ENCODE data around the gene SMAD6. TPM values are rescaled to one million over a fixed set of nuclear protein-coding genes. Genes with fewer than 3 reads are reported as not detected.

SMAD6 gene
- total and polyA plus RNA-seq, 2 of the 4 experiments (the other 2 are of a cell fraction), result 4.8 to 8.5 TPM

DNA sequence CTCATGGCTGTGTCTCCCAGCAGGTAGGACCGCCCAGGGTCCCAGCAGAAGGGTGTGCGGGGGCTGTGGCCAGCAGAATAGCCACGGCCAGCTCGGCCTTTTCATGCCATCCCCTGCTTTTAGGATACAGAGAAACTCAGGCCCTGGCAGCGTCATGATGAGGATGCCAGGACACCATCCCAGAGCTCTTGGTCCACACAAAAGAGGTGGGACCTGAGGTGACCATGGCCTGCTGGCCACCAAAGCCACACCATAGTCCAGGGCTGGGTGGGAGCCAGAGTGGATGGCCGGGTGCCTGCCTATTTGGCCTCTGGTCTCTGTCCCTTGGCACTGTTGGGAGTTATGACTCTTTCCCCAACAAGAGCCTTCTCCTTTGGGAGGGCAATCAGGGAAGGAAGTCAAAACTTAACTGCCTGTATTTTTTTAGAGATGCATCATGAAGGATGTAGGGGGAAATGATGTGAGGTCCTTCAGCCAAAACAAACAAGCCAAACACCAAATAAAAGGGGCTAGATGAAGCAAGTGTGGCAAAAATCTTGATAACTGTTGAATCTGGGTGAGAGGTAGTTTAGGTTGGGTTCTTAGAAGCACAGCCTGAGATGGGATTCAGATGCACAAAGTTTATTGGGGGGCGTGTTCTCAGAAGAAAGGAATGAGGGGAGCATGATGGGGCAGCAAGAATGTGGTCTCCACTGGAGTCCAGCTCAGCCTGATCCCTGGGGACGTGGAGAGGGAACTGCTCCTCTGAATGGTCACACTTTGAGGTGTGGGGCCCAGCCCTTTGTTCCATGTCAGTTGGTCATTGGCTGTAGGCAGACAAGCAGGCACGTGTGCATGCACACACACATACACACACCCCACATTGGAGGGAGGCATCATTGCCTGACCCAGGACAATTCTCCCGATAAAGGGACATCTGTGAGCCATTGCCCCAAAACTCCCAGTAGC, 33.2 kb downstream of the SMAD6 start:
- DNase-seq (no peak), ATAC-seq (ENCODE audit: low read depth) (peak; percentile 36)
- Histone ChIP-seq H3K4ac (ENCODE audit: low read depth, low read length) (0 out of 2 replicates have a peak overlapping the region, but pooled peaks have one; percentile 20), H2BK15ac (ENCODE audit: low read depth, low read length) (peak overlapping the region; percentile 33; the same call in 1 of the 3 replicates), H2AK5ac (ENCODE audit: low read depth, low read length) (peak overlapping the region; percentile 45; the same call in 1 of the 2 replicates), H3K18ac (ENCODE audit: low read depth, low read length) (no peak overlapping the region), H3K36me3 (ENCODE audit: control insufficient read depth, insufficient read depth, low read length) (peaks cover 2% of the 10 kb centered on the region; the same call in 1 of the 2 replicates), H3K4me2 (ENCODE audit: low read depth, low read length) (no peak overlapping the region), H3K4me1 (ENCODE audit: control insufficient read depth, insufficient read depth, low read length) (peaks cover 22% of the 10 kb centered on the region), H3K56ac (ENCODE audit: extremely low read depth, insufficient read depth, low read length) (no peak overlapping the region), H3K4me3 (ENCODE audit: insufficient read depth, low read depth, low read length) (no peak overlapping the region), H2BK120ac (ENCODE audit: low read depth, low read length) (no peak overlapping the region), H3K27ac (ENCODE audit: insufficient read depth, low read length) (no peak overlapping the region), H3K9ac (ENCODE audit: low read depth, low read length) (no peak overlapping the region), H2BK20ac (ENCODE audit: low read depth, low read length) (no peak overlapping the region), H4K91ac (ENCODE audit: insufficient read depth, low read depth, low read length) (no peak overlapping the region), H3K9me1 (ENCODE audit: insufficient read depth, low read length) (peaks cover 26% of the 10 kb centered on the region), H2AFZ (replicated peaks; ENCODE audit: low read length, poor library complexity) (peak overlapping the region; percentile 37), H4K20me1 (ENCODE audit: insufficient read depth, low read length) (peaks cover 21% of the 10 kb centered on the region), H4K8ac (ENCODE audit: low read depth in 2 of 2, low read length in 2 of 2) (peak overlapping the region in 1 of 2 experiments; percentile 60; a peak in 2 of 4 replicates), H4K5ac (ENCODE audit: low read depth, low read length) (no peak overlapping the region), H3K23ac (ENCODE audit: low read depth, low read length) (0 out of 2 replicates have a peak overlapping the region, but pooled peaks have one; percentile 56), H3K9me3 (ENCODE audit: control insufficient read depth, insufficient read depth, low read length) (no peaks in the 10 kb centered on the region), H3K14ac (replicated peaks; ENCODE audit: low read depth, low read length) (peak overlapping the region; percentile 25; the same call in 1 of the 2 replicates), H3K27me3 (ENCODE audit: control insufficient read depth, insufficient read depth, low read length) (no peaks in the 10 kb centered on the region), H3K79me1 (ENCODE audit: low read depth in 1 of 2, low read length in 2 of 2) (peaks cover 25 to 74% of the 10 kb centered on the region in 2 experiments; a peak in 3 of 4 replicates), H2AK9ac (replicated peaks; ENCODE audit: low read depth, low read length, poor library complexity) (no peak overlapping the region), H2BK5ac (ENCODE audit: low read depth, low read length, poor library complexity, severe bottlenecking) (no peak overlapping the region)
- BruUV-seq (replicated peaks), result no TSS peak
- ChIA-PET POLR2A (ENCODE audit: unreplicated experiment) (no interaction called here), CTCF (interaction anchor here (1.0 kb wide), 1 partner anchor 9 kb away, joined by 3 read pairs; no protein-coding TSS in a partner anchor)
- TF ChIP-seq MAZ (IDR thresholded peaks at IDR 0.05; ENCODE audit: borderline replicate concordance, low read depth, low read length) (no peak), RCOR1 (IDR thresholded peaks at IDR 0.05; ENCODE audit: insufficient replicate concordance, low read length) (no peak), CHD1 (IDR thresholded peaks at IDR 0.05; ENCODE audit: low read depth, low read length) (no peak), SMC3 (IDR thresholded peaks at IDR 0.05; ENCODE audit: low read depth, low read length) (no peak), MAFK (IDR thresholded peaks at IDR 0.05; ENCODE audit: low read depth, low read length) (no peak), RAD21 (IDR thresholded peaks at IDR 0.05; ENCODE audit: low read length) (no peak), POLR2A (IDR thresholded peaks at IDR 0.05; ENCODE audit: low read depth, low read length) (no peak), CEBPB (IDR thresholded peaks at IDR 0.05; ENCODE audit: low read depth, low read length) (no peak)
- TF ChIP-seq, protein P1, sequence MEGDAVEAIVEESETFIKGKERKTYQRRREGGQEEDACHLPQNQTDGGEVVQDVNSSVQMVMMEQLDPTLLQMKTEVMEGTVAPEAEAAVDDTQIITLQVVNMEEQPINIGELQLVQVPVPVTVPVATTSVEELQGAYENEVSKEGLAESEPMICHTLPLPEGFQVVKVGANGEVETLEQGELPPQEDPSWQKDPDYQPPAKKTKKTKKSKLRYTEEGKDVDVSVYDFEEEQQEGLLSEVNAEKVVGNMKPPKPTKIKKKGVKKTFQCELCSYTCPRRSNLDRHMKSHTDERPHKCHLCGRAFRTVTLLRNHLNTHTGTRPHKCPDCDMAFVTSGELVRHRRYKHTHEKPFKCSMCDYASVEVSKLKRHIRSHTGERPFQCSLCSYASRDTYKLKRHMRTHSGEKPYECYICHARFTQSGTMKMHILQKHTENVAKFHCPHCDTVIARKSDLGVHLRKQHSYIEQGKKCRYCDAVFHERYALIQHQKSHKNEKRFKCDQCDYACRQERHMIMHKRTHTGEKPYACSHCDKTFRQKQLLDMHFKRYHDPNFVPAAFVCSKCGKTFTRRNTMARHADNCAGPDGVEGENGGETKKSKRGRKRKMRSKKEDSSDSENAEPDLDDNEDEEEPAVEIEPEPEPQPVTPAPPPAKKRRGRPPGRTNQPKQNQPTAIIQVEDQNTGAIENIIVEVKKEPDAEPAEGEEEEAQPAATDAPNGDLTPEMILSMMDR (conservative IDR thresholded peaks at IDR 0.05; ENCODE audit: low read depth, low read length), result no peak
- TF ChIP-seq, protein P2, sequence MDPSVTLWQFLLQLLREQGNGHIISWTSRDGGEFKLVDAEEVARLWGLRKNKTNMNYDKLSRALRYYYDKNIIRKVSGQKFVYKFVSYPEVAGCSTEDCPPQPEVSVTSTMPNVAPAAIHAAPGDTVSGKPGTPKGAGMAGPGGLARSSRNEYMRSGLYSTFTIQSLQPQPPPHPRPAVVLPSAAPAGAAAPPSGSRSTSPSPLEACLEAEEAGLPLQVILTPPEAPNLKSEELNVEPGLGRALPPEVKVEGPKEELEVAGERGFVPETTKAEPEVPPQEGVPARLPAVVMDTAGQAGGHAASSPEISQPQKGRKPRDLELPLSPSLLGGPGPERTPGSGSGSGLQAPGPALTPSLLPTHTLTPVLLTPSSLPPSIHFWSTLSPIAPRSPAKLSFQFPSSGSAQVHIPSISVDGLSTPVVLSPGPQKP (IDR thresholded peaks at IDR 0.05; ENCODE audit: borderline replicate concordance, low read depth, low read length), result no peak
- intact Hi-C loops (cut with micrococcal nuclease), result no loop called here
- dilution Hi-C loops (cut with HindIII; ENCODE audit: low sequenced_read_pairs, unreplicated experiment), result no loop called here
- in situ Hi-C loops (cut with MboI; ENCODE audit: low sequenced_read_pairs), result no loop called here
- WGBS, 2 experiments (ENCODE audit: extremely low coverage in 2 of 2, insufficient read length in 1 of 2), result 67% methylated on average over 2 of the region's 10 CpGs; no CpG with 5 or more reads in 1 of the 2 experiments

All from IMR-90 (cell line).